ENCODE data around the gene SDC4. TPM values are rescaled to one million over a fixed set of nuclear protein-coding genes. Genes with fewer than 3 reads are reported as not detected.

The SDC4 gene
- total and polyA plus RNA-seq, 10 of the 15 experiments (the other 5 are each of a cell fraction or from before 2014, with no cell fraction given) = 0.52 to 11.3 (median 1.4) TPM

DNA sequence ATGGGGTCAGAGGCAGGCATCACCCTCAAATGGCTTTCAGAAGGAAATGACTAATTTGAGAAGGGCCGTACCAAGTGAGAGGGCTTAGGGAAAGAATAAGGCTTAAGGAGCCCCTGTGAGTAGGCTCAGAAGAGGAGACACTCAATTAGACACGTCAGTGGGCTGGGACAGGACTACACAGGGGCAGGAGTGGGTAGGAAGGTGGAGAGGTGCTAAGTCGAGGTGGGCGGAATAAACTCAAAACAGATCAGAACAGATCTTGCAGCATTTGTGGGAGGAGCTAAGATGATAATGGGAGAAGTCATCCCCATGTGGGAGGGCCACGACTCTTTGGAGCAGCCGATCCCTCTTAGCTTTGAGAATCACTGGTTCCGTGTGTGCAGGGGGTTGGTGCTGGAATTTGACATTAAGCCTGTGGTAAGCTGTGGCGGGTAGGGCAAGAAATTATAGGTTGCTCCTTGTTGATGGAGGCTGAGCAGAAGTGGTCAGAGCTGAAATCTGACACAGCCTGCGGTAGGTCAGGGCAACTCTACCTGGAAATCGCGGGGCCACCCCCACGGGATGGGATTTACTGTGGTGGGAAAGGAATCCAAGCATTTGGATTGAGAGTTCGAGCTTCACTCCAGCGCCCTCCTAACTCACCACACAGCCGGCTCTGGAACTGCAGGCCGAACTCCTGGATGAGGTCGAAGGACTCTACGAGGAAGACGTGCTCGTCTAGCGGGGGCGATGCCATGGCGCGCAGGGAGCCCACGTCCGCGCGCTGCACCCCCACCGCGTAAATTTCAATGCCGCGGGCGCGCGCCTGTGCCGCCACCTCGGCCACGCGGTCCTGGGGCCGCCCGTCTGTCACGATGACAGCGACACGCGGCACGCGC is 44.4 kb downstream of the SDC4 start:
- POLR2A ChIA-PET = no interaction called here
- intact Hi-C loops (cut with micrococcal nuclease; ENCODE audit: unreplicated experiment) = no loop called here
- no peak for ATAC-seq

More for the DNA sequence above, 44.4 kb downstream of the SDC4 start:
- ChIA-PET SMC1A (ENCODE audit: uncharacterized antibody, unreplicated experiment) (interaction anchor here (0.9 kb wide), 2 partner anchors 9 to 143 kb away, joined by 3 read pairs; no protein-coding TSS in a partner anchor), RAD21 (ENCODE audit: unreplicated experiment) (interaction anchor here (1.0 to 2.4 kb wide), 3 partner anchors 13 to 467 kb away, joined by 4 to 7 read pairs (median 7); no protein-coding TSS in a partner anchor), CTCF (interaction anchor here (0.6 to 4.1 kb wide), 7 partner anchors 11 to 687 kb away, joined by 3 to 53 read pairs (median 8); no protein-coding TSS in a partner anchor)
- Histone ChIP-seq H3K9me3 (replicated peaks; ENCODE audit: control insufficient read depth, insufficient read depth, low read length) (no peaks in the 10 kb centered on the region), H3K36me3 (ENCODE audit: control insufficient read depth in 2 of 2, insufficient read depth in 2 of 2, low read length in 1 of 2) (no peaks in the 10 kb centered on the region), H3K4me2 (ENCODE audit: control insufficient read depth, insufficient read depth) (no peak overlapping the region), H3K27me3 (replicated peaks in 1 of 2; ENCODE audit: control insufficient read depth in 2 of 2, insufficient read depth in 2 of 2, low read length in 1 of 2) (peaks cover 0 to 11% of the 10 kb centered on the region in 2 experiments; a peak in 1 of 4 replicates), H4K20me1 (ENCODE audit: control insufficient read depth, insufficient read depth) (no peaks in the 10 kb centered on the region), H3K4me1 (ENCODE audit: control insufficient read depth, insufficient read depth, low read length) (peaks cover 6% of the 10 kb centered on the region; the same call in 1 of the 2 replicates), H3K9ac (ENCODE audit: control insufficient read depth, insufficient read depth, low read length) (no peak overlapping the region), H3K27ac (ENCODE audit: control insufficient read depth, insufficient read depth) (no peak overlapping the region), H3K79me2 (ENCODE audit: control insufficient read depth, insufficient read depth, low read length) (no peaks in the 10 kb centered on the region), H2AFZ (ENCODE audit: control insufficient read depth, low read depth, low read length) (no peak overlapping the region), H3K4me3 (no peak overlapping the region)
- no peak for FAIRE-seq
- no TSS peak for BruUV-seq (replicated peaks)
- DNase-seq (ENCODE audit: low read depth, low spot score) = no peak
- WGBS (ENCODE audit: insufficient coverage, insufficient replicate concordance, low lambda C conversion rate, missing lambda C conversion rate) = 73% methylated on average over 42 of the region's 47 CpGs
- TF ChIP-seq, protein P1, sequence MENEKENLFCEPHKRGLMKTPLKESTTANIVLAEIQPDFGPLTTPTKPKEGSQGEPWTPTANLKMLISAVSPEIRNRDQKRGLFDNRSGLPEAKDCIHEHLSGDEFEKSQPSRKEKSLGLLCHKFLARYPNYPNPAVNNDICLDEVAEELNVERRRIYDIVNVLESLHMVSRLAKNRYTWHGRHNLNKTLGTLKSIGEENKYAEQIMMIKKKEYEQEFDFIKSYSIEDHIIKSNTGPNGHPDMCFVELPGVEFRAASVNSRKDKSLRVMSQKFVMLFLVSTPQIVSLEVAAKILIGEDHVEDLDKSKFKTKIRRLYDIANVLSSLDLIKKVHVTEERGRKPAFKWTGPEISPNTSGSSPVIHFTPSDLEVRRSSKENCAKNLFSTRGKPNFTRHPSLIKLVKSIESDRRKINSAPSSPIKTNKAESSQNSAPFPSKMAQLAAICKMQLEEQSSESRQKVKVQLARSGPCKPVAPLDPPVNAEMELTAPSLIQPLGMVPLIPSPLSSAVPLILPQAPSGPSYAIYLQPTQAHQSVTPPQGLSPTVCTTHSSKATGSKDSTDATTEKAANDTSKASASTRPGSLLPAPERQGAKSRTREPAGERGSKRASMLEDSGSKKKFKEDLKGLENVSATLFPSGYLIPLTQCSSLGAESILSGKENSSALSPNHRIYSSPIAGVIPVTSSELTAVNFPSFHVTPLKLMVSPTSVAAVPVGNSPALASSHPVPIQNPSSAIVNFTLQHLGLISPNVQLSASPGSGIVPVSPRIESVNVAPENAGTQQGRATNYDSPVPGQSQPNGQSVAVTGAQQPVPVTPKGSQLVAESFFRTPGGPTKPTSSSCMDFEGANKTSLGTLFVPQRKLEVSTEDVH (IDR thresholded peaks at IDR 0.05; ENCODE audit: low read depth, partially characterized antibody) = no peak
- no peak for TF ChIP-seq KLF5 (IDR thresholded peaks at IDR 0.05; ENCODE audit: partially characterized antibody)
- in situ Hi-C loops (cut with MboI) = no loop called here

Measured in GM12878 (cell line).